Pancreas (tissue), 10 donors: ENCODE measurements around the gene LRP10. TPM values are rescaled to one million over a fixed set of nuclear protein-coding genes. Genes with fewer than 3 reads are reported as not detected.
A peak's percentile ranks its signal among the peaks of the same experiment; 100 is the strongest.
"Not testable (repeated sequence)": the region's sequence is repeated elsewhere in the genome, so short reads cannot be mapped to it uniquely, and the experiment has no call there.

ENCODE experiments used
- ATAC-seq, 4 donors: fragments of 200-7000 bp; cut with Tn5 transposase; one replicate each; pipeline versions ENCODE4 v1.8.0 to v1.9.1; 2020; ENCODE audit warnings: mild to moderate bottlenecking in 4 of 4, moderate library complexity in 4 of 4
- DNase-seq, 6 donors: peaks; one replicate each; pipeline ENCODE4 v3.0.0-alpha.2; 2020
- FAIRE-seq: peaks from 2 replicates; lab custom pipeline; 2012; peaks lifted over from hg19 to GRCh38; lab: Jason Lieb, UNC
- H3K27ac ChIP-seq, 4 donors: fragments of 200-600 bp; sonication (generic); 1 replicate in 3 of 4; 2 replicates in 1 of 4; pipeline versions ENCODE4 v1.5.0 to v1.8.0; 2020
- H3K27me3 ChIP-seq, 4 donors: fragments of 200-600 bp; one replicate each; pipeline ENCODE4 v1.8.0; 2021
- H3K36me3 ChIP-seq, 3 donors: fragments of 200-600 bp; sonication (generic) in 1 of 3; one replicate each; pipeline versions ENCODE4 v1.5.0 to v1.8.0; 2020 to 2021
- H3K4me1 ChIP-seq, 3 donors: fragments of 200-600 bp; one replicate each; pipeline ENCODE4 v1.8.0; 2021
- H3K4me3 ChIP-seq, 4 donors: fragments of 200-600 bp; sonication (generic) in 2 of 4; one replicate each; pipeline versions ENCODE4 v1.5.0 to v1.8.0; 2020 to 2021
- H3K9me3 ChIP-seq, 4 donors: fragments of 200-600 bp; one replicate each; pipeline ENCODE4 v1.8.0; 2021
- WGBS, 2 donors: extraction: QIAGEN DNeasy Blood & Tissue Kit; methylation state at CpG; one replicate each; pipeline ENCODE4 v1.1.7; 2013; 5-methylcytosine and 5-hydroxymethylcytosine counted together
- intact Hi-C, 3 donors: fragments of 100-400 bp; cut with DNase I; formaldehyde crosslinking; loops; one replicate each; pipeline versions ENCODE4 v1.11.1 to v1.14.2; 2022
- polyA plus RNA-seq, 2 donors: library from polyadenylated mRNA; stranded (reverse); fragments of 200-250 nt; gene quantifications; one replicate each; pipeline ENCODE4 v1.2.3, GENCODE V29; 2013
- total RNA-seq, 6 donors: library from RNA; stranded (reverse); fragmentation: NEBNext Ultra II Directional in 4 of 6; extraction: Animal tissue kit (Norgen Biotek cat#: 25700) in 4 of 6; gene quantifications; one replicate each; pipeline versions ENCODE4 v1.2.1 to v1.2.4, GENCODE V29; 2021 to 2023
- TF ChIP-seq, protein P1 (sequence below), 4 donors: fragments of 200-600 bp; sonication (generic) in 3 of 4; IDR thresholded peaks; one replicate each; pipeline versions ENCODE4 v1.5.0 to v1.8.0; 2021; ENCODE audit warnings: antibody characterized with exemption in 4 of 4
- donor health status: healthy with polysubstance abuse.
- donor health status: DM: no; HTN: no; CAD: no; lungs with moderate emphysema.
- donor health status: DM: no; HTN: no; CAD: no.
- donor health status: control.
- donor health status: control.
- donor health status: Bipolar disorder and iron deficiency.
- donor health status: DM: yes; HTN: yes; CAD: no.
- donor health status: DM: no; HTN: no; CAD: no.
- donor health status: DM: no; HTN: no; CAD: no.
- donor health status: DM: yes; HTN: yes; CAD: no.

LRP10 gene
- total and polyA plus RNA-seq, 8 donors: 14.7 to 86.2 (median 50.2) TPM

DNA sequence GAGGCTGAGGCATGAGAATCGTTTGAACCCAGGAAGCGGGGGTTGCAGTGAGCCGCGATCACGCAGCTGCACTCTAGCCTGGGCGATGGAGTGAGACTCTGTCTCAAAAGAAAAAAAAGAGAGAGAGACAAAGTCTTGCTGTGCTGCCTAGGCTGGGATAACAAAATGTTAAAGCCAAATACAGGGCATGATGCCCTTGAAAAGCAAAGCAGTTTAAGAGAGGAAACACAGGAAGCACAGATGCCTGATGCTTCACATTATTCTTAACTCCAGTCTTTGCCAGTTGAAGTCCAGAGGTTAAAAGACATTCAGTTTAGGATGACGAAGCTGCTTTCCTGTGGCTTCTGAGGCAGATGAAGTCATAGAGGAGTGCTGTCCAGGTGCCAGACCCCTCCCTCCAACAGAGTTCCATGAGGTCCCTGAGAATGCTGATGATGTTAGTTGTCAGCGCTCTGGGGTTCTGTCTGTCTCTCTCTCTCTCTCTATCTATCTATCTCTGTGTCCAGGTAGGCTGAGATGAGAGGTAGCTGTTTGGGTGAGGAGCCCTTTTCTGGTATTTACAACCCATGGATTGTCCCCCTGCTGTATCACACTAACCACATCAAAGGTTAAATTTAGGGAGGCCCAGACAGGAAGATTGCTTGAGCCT, 46.7 kb upstream of the LRP10 start:
- FAIRE-seq (no peak), ATAC-seq (no peak), DNase-seq (no peak)
- Histone ChIP-seq H3K36me3 (no peaks in the 10 kb centered on the region), H3K4me1 (peaks cover 22 to 36% (median 30%) of the 10 kb centered on the region in 3 donors), H3K9me3 (no peaks in the 10 kb centered on the region), H3K4me3 (no peak overlapping the region), H3K27ac (peak overlapping the region in 1 of 4 donors; percentile 4), H3K27me3 (no peaks in the 10 kb centered on the region)
- intact Hi-C loops: loop anchor here in 1 of 3 donors (5.0 kb wide), 1 partner anchor 32 kb away; no protein-coding TSS in a partner anchor
- TF ChIP-seq, protein P1, sequence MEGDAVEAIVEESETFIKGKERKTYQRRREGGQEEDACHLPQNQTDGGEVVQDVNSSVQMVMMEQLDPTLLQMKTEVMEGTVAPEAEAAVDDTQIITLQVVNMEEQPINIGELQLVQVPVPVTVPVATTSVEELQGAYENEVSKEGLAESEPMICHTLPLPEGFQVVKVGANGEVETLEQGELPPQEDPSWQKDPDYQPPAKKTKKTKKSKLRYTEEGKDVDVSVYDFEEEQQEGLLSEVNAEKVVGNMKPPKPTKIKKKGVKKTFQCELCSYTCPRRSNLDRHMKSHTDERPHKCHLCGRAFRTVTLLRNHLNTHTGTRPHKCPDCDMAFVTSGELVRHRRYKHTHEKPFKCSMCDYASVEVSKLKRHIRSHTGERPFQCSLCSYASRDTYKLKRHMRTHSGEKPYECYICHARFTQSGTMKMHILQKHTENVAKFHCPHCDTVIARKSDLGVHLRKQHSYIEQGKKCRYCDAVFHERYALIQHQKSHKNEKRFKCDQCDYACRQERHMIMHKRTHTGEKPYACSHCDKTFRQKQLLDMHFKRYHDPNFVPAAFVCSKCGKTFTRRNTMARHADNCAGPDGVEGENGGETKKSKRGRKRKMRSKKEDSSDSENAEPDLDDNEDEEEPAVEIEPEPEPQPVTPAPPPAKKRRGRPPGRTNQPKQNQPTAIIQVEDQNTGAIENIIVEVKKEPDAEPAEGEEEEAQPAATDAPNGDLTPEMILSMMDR (IDR thresholded peaks at IDR 0.05): no peak
- WGBS, 2 donors: 63 to 70% methylated on average over 8 of the region's 8 CpGs

DNA sequence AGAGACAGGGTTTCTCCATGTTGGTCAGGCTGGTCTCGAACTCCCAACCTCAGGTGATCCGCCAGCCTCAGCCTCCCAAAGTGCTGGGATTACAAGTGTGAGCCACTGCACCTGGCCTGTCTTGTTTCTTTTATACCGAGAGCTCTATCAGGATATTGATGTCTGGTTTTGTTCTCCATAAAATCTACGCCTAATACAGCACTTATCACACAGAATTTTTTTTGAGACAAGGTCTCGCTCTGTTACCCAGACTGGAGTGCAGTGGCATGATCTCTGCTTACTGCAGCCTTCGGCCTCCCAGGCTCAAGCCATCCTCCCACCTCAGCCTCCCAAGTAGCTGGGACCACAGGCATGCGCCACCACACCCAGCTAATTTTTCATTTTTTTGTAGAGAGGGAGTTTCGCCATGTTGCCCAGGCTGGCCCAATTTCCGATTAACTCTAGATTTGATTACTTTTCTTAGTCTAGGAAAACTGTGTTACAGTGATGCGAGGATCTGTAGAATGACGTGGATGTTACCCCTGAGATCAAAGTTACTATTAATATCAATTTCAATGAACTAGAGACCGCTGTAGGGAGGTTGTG, 42.4 kb upstream of the LRP10 start:
- Histone ChIP-seq H3K4me1 (peaks cover 0 to 12% (median 5%) of the 10 kb centered on the region in 3 donors), H3K4me3 (peak overlapping the region; percentile 61 to 76 (median 74)), H3K27ac (peak overlapping the region; percentile 41 to 79 (median 60))
- H3K36me3 ChIP-seq, FAIRE-seq, DNase-seq, H3K27me3 ChIP-seq, intact Hi-C loops, H3K9me3 ChIP-seq: not testable (repeated sequence)
- peak in 2 of 4 donors; percentile 5 to 11 for ATAC-seq
- 70 to 80% methylated on average over 12 of the region's 12 CpGs for WGBS, 2 donors

DNA sequence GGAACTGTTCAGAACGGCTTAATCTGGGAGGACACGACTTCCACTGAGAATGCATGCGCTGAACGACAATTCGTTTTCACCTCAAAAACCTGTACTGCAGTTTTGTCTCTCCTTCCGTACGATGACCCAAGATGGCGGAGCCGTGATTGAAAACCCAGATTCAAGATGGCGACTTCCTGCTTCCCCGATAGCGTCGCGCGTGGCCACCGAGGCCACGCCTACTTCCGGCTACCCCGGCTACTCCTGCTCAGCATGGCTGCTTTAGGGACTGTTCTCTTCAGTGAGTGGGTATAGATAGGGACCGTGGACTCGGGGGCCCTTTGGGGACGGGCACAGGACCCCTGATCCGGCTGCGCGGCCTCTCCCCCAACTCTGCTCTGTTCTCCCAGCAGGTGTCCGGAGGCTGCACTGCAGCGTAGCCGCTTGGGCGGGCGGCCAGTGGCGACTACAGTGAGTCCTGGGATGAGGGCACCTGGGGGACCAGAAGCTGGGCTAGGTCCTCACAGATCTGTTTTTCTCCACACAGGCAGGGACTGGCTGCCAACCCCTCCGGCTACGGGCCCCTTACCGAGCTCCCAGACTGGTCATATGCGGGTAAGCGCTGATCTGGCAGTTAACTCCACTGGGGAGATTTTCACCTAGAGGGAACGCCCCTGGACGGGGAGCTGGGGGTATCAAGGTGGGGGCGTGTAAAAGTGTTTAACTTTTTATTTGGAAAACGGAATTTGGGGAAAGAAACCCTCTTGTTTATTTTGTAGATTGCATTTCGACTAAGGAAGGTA, 41.7 kb upstream of the LRP10 start, which contains the start of gene MRPL52:
Gene MRPL52 (plus strand): TSS at position 227 of the 782 bp plus-strand sequence. CDS start 26 bp downstream, at position 253.
- Histone ChIP-seq H3K36me3 (peaks cover 0 to 6% (median 0%) of the 10 kb centered on the region in 3 donors), H3K9me3 (no peaks in the 10 kb centered on the region), H3K27me3 (no peaks in the 10 kb centered on the region), H3K4me1 (peaks cover 0 to 9% (median 5%) of the 10 kb centered on the region in 3 donors), H3K4me3 (peak within 1 kb of the TSS; percentile 61 to 76 (median 74)), H3K27ac (peak within 1 kb of the TSS; percentile 41 to 79 (median 60))
- 0 to 1% methylated on average over 41 of the region's 41 CpGs for WGBS, 2 donors
- TF ChIP-seq, protein P1 (IDR thresholded peaks at IDR 0.05): no peak
- DNase-seq (peak; percentile 89 to 95 (median 90)), ATAC-seq (peak; percentile 99), FAIRE-seq (no peak)
- intact Hi-C loops: no loop called here

DNA sequence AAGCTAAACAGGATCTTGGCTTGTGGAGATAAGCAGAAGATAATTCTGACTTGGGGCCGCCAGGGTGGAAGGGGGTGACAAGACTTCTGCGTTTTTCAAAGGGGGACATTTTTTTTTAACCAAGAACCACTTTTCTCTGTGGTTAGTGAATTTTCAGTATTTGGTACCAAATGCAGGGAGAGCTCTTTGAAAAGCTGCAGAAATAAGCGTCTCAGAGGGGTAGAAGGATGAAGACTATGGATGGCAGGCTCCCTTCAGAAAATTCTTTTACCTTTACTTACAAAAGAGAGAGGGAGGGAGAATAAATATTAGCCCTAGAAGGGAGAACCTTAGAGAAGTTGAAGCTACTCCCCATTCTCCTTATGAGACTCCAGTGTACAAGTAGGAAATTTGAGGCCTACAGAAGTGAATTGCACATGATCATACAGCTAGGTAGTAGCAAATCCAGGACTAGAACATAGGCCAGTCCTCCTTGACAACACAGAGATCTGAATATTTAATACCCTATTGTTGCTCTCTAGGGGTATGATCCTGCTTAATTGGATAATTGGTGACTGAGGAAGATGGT, 41.0 kb upstream of the LRP10 start:
- TF ChIP-seq, protein P1 (IDR thresholded peaks at IDR 0.05): no peak
- no peaks in the 10 kb centered on the region for H3K27me3 ChIP-seq
- H3K36me3 ChIP-seq: peaks cover 0 to 6% (median 0%) of the 10 kb centered on the region in 3 donors
- peaks cover 0 to 9% (median 5%) of the 10 kb centered on the region in 3 donors for H3K4me1 ChIP-seq
- H3K4me3 ChIP-seq: peak overlapping the region; percentile 61 to 76 (median 74)
- ATAC-seq (peak in 1 of 4 donors; percentile 2), FAIRE-seq (no peak), DNase-seq (no peak)
- intact Hi-C loops: no loop called here
- no peaks in the 10 kb centered on the region for H3K9me3 ChIP-seq
- H3K27ac ChIP-seq: peak overlapping the region in 1 of 4 donors; percentile 79
- 17 to 18% methylated on average over 3 of the region's 3 CpGs for WGBS, 2 donors

DNA sequence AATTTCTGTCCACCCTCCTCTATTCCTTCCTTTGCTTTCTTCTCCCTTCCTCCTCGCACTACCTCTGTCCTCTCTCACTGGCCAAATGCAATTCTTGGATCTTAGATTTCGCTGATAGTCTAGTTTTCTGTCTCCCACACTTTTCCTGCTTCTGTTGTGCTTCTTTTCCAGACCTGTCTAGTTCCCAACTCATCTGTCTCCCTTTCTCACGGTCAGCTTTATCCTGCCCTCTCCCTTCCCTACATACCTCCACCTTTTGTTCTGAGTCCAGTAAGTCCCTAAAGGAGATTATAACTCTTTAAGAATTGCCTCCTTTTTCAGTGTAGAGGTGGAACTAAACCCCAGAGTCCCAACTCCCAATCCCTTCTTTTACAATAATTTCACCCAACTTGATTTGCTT, 36.0 kb upstream of the LRP10 start:
- FAIRE-seq (no peak), ATAC-seq (no peak), DNase-seq (no peak)
- TF ChIP-seq, protein P1 (IDR thresholded peaks at IDR 0.05): no peak
- intact Hi-C loops: no loop called here
- Histone ChIP-seq H3K36me3 (peaks cover 0 to 6% (median 0%) of the 10 kb centered on the region in 3 donors), H3K4me3 (no peak overlapping the region), H3K9me3 (no peaks in the 10 kb centered on the region), H3K27ac (peak overlapping the region in 1 of 4 donors; percentile 87), H3K4me1 (peaks cover 0 to 23% (median 2%) of the 10 kb centered on the region in 3 donors), H3K27me3 (no peaks in the 10 kb centered on the region)
- WGBS, 2 donors: 64 to 67% methylated on average over 3 of the region's 3 CpGs
